IPS DF 4.7 (cell line): ENCODE results near the gene GABRR1.
"Not testable (repeated sequence)": the region's sequence is repeated elsewhere in the genome, so short reads cannot be mapped to it uniquely, and the experiment has no call there.

ENCODE experiments used
- DNase-seq: peaks from one replicate; pipeline ENCODE4 v3.0.0-alpha.2; 2013; ENCODE audit warnings: low spot score; ENCODE audit errors: extremely low read depth

The GABRR1 gene

GRCh38 chr6:89160331-89161092 is 56.6 kb downstream of the GABRR1 start:
- DNase-seq, result no peak

DNA sequence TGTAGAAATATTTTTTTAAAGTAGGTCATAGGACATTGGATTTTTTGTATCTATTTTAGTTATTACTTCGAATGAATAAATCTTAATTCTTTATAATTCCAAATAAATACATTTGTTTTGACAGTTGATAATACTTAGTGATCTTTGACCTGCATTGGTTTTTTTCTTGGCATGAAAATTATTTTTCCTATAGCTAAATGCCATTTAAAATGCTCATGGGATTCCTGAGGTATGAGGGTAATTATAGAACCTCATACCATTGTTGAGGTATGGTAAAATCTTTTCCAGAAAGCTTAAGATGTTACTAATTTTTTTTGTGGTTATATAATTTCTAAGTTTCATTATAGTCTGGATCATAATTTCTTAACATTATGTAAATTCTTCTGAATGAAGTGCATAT is 63.0 kb downstream of the GABRR1 start:
- no peak for DNase-seq

DNA sequence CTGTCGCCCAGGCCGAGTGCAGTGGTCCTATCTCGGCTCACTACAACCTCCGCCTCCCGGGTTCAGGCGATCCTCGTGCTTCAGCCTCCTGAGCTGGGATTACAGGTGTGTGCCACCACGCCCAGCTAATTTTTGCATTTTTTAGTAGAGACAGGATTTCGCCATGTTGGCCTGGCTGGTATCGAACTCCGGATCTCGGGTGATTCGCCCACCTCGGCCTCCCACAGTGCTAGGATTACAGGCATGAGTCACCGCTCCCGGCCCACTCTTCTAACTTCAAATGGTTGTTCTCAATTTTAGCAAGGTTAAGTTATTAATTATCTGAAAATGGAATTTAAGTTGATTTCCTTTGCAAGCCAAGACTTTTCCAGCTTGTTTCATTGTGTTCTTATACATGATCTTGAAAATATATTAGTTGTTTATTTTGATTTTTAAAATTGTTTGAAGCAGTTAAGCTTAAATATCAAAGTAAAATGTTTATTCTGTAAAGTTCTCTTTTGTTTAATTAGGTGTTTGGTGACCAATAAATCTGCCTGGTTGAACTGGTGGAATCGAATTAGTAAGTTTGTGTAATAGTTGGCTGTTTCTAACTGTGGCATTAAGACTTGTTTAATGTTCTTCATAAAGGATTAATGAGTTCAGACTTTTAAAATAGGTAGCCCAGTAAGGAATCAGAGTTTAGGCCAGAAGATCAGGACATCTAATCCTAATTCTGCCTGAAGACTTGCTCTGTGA is 69.0 kb downstream of the GABRR1 start:
- DNase-seq, result no peak

- no peak for DNase-seq
Observed at GRCh38 chr6:89146718-89147700, 70.1 kb downstream of the GABRR1 start.

- no peak for DNase-seq
Observed at GRCh38 chr6:89145956-89146717, 71.0 kb downstream of the GABRR1 start, which contains the start of gene PM20D2. TSS of gene PM20D2 (plus strand) at chr6:89146055. CDS start at chr6:89146145, 90 bp downstream.

GRCh38 chr6:89145091-89145955 is 71.8 kb downstream of the GABRR1 start:
- no peak for DNase-seq

DNA sequence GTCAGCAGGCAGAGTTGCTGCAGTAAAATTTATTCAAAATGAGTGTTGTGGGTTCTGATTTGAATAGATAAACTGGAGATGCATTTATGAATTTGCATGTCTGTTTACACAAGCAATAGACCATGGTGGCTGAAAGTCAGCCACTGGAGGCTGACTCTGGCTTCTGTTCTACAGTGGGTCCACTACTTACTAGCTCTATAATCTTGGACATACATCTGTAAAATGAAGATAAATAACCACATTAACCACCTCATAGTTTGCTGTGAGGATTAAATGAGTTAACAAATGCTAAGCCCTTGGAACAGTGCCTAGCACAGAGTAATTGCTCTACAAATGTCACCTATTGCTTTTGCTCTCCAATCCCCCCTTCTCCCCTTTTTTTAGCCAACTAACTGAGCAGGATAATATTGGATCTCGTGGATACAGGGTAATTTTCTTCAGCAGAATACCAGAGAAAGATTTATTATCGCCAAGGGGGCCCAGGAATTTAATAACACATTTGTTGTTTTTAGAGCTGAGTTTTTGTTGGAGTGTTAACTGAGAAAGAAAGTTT is 72.7 kb downstream of the GABRR1 start:
- no peak for DNase-seq

GRCh38 chr6:89140347-89141156 is 76.6 kb downstream of the GABRR1 start:
- no peak for DNase-seq

- no peak for DNase-seq
Observed at GRCh38 chr6:89139509-89140346, 77.4 kb downstream of the GABRR1 start.

- no peak for DNase-seq
Observed at GRCh38 chr6:89138173-89138572, 79.0 kb downstream of the GABRR1 start.

DNA sequence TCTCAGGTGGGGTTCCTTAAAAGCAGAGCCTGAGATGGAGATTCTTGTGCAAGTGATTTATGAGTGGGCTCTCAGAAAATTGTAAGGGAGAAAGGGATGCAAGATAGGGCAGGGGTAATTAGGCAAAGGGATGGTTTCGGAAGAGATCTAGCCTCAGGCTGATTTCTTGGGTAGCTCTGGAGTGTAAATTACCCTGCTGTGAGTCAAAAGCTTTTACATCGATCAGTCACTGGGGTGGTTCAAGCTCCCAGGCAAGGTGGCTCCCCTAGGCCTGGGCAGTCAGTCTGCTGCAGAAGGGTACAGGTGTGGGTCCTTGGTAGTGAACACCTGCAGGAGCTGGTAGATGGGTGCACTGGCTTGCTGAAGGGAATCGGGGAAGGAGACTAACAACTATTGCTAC is 82.4 kb downstream of the GABRR1 start:
- DNase-seq, result no peak

GRCh38 chr6:89133981-89134380 is 83.2 kb downstream of the GABRR1 start:
- no peak for DNase-seq

DNA sequence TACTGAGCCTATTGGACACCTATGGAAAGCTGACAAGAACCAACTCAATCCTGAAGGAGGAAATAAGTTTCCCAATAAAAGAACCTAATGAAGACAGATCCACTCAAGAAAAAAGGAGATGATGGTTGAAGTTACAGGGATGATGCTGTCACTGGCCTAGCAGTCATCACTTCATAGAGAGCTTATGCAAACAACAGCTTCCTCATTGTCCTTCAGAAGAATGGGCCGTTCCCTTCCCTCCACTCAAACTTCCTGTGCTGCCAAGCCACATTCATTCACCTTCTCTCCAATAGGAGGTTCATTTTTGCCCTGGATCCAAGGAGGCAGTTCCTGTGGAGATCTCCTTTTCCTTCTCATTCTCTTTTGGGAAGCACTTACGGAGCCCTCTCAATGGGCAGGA is 85.1 kb downstream of the GABRR1 start:
- no peak for DNase-seq

- no peak for DNase-seq
Observed at GRCh38 chr6:89131599-89131998, 85.6 kb downstream of the GABRR1 start.

DNA sequence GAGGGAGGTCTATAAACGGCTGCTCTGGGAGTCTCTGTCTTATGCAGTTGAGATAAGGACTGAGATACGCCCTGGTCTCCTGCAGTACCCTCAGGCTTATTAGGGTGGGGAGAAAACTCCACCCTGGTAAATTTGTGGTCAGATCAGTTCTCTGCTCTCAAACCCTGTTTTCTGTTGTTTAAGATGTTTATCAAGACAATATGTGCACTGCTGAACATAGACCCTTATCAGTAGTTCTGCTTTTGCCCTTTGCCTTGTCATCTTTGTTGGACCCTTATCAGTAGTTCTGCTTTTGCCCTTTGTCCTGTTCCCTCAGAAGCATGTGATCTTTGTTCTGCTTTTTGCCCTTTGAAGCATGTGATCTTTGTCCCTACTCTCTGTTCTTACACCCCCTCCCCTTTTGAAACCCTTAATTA is 88.9 kb downstream of the GABRR1 start:
- DNase-seq, result not testable (repeated sequence)
